Esophagus muscularis mucosa (tissue), 3 donors: ENCODE measurements around the gene KCNV2.

Experiments used
- POLR2A ChIP-seq: fragments of 450-650 bp; IDR thresholded peaks from one replicate; pipeline ENCODE4 v1.6.1; 2017; ENCODE audit warnings: antibody characterized with exemption, moderate library complexity, mild to moderate bottlenecking, low read depth
- TF ChIP-seq, protein P1 (sequence below), 3 experiments: fragments of 200-600 bp in 2 of 3; fragments of 450-650 bp in 1 of 3; sonication (generic) in 2 of 3; IDR thresholded peaks; one replicate each; pipeline ENCODE4 v1.5.1; 2017 to 2019; ENCODE audit warnings: antibody characterized with exemption in 3 of 3, mild to moderate bottlenecking in 2 of 3, moderate library complexity in 1 of 3

DNA sequence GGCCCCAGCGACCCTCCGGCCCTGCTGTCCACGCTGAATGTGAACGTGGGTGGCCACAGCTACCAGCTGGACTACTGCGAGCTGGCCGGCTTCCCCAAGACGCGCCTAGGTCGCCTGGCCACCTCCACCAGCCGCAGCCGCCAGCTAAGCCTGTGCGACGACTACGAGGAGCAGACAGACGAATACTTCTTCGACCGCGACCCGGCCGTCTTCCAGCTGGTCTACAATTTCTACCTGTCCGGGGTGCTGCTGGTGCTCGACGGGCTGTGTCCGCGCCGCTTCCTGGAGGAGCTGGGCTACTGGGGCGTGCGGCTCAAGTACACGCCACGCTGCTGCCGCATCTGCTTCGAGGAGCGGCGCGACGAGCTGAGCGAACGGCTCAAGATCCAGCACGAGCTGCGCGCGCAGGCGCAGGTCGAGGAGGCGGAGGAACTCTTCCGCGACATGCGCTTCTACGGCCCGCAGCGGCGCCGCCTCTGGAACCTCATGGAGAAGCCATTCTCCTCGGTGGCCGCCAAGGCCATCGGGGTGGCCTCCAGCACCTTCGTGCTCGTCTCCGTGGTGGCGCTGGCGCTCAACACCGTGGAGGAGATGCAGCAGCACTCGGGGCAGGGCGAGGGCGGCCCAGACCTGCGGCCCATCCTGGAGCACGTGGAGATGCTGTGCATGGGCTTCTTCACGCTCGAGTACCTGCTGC is 839 bp downstream of the KCNV2 start:
- TF ChIP-seq, protein P1, sequence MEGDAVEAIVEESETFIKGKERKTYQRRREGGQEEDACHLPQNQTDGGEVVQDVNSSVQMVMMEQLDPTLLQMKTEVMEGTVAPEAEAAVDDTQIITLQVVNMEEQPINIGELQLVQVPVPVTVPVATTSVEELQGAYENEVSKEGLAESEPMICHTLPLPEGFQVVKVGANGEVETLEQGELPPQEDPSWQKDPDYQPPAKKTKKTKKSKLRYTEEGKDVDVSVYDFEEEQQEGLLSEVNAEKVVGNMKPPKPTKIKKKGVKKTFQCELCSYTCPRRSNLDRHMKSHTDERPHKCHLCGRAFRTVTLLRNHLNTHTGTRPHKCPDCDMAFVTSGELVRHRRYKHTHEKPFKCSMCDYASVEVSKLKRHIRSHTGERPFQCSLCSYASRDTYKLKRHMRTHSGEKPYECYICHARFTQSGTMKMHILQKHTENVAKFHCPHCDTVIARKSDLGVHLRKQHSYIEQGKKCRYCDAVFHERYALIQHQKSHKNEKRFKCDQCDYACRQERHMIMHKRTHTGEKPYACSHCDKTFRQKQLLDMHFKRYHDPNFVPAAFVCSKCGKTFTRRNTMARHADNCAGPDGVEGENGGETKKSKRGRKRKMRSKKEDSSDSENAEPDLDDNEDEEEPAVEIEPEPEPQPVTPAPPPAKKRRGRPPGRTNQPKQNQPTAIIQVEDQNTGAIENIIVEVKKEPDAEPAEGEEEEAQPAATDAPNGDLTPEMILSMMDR (IDR thresholded peaks at IDR 0.05), result no peak
- TF ChIP-seq POLR2A, result no peak
